ENCODE results near the gene OR2AE1.

Gene OR2AE1

DNA sequence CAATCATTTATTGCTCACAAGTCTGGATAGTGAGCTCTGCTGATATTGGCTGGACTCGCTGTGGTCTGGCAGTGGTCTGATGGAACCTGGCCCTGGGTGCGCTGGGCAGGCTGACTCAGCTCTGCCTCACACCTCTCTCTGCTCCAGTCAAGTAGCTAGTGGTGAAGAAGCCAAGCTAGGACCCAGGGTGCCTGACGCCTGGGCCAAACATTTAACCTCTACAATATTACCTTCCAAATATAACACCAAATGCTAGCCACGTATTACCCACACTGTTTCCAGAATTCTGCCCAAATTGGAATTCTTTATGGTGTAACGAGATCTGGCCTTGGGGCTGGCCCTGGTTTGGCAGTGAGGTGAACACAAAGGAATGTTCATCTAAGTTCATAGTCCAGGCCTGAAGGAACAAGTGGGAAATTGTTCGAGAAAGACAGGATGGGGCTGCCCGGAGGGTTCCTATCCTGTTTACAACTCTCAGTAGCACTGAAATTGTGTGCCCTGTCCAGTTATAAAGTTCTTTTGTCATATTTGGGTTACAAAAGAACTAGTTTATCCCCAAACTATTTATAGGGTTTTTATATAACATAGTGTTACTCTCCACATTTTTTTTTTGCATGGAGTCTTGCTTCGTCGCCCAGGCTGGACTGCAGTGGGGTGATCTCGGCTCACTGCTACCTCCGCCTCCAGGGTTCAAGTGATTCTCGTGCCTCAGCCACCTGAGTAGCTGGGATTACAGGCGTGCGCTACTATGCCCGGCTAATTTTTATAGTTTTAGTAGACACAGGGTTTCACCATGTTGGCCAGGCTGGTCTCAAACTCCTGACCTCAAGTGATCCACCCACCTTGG lies 16.3 kb downstream of the OR2AE1 start:
- peak; percentile 62 for DNase-seq (ENCODE audit: low spot score)

DNA sequence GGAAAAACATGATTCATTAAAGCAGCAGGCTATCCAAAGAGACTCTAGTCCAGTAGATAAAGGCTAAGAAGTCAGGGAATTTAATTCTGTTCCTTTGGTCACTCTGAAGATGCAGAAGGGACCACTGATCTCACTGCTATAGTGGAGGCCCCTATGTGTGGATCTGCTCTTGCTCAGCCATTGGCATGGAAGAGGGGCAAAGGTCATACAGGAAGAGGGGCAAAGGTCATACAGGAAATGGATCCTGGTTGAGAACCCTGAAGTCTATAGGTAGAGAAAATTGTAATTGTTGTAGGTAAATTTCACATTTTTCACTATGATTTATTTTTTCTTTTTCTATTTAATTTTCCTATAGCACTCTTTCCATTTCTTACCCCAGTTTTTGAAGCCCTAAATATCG lies 21.6 kb downstream of the OR2AE1 start:
- no peak for DNase-seq (ENCODE audit: low spot score)

DNA sequence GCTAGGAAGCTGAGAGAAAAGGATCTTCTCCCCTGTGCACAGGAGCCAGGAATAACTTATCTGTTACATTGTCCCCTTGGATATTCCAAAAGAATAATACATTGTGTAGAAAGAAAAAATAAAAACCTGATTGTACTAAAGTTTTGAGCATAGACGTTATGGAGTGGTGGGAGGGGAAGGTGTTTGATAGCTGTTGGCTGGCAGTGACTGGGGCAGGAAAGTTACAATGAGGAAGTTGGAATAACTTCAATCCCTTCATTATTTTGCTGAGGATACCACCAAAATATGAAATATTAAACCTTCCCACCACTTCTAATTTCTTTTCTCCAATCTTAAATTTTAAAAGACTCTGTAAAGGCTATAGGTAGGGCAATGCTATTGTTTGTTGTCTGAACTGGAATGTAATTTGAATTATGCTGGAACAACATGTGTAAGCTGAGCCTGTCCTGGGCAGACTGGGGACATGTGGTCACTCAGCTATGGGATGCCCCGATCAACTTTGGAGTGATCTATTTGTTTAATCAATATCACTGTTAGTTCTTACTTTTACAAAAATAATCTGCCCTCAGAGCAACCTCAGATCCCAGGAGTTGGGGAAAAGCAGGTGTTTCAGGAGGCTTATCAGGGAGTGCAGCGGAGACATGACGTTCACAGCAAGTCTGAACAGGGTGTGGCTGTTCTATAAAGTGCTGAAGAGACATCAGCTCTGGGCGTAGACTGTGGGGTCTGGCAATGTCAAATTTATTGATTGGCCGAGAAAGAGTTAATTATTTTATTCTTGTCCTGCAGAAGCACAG lies 28.2 kb downstream of the OR2AE1 start:
- DNase-seq (ENCODE audit: low spot score), result no peak

DNA sequence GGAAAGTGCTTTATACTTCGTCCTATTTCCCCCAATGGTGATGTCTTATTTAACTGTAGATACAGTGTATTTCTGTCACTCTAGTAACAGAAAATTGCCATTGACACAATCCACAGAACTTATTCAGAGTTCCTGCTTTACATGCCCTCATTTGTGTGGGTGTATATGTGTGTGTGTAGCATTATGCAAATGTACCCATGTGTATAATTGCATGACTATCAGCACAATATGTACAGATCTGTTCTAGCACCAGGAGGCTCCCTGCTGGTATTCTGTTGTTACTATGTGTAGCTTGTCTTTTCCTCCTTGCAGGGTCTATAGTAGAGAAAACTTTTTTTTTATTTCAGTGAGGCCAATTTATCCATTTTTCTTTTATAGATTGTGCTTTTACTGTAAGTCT lies 32.5 kb downstream of the OR2AE1 start:
- DNase-seq (ENCODE audit: low spot score), result no peak

DNA sequence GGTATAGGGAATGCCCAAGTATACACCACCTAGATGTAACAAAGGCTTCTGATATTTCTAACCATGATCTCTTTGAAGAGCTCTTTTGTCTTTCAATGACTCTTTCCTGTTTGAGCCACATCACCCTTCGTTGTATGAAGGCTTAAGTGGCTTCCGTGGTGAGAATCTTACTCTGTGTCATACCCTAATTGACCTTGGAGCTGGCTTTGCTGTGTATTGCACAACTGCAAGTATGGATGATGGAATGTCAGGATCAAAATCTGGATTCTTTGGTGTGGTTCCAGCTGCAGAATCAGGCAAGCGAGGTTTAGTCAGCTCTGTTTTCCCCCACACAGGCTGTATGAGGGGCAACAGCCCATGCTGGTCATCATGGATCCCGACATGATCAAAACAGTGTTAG lies 33.0 kb downstream of the OR2AE1 start:
- DNase-seq (ENCODE audit: low spot score), result no peak

DNA sequence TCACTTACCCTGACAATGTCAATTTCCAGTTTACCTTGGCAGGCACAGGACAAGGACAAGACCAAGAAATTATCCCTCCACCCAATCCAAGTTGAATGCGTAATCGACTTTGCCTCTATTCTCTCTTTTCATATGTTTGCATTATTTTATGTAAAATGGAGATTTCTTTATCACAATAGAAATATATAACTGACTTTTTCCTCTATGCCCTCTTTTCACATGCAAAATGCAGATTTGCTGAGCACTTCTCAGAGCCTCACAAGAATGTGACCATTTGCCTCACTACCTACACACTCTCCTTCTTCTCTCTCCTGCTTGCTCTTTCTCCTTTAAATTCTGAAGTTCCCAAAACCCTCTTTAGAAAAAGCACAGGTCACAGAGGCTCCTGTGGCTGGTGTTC lies 33.9 kb downstream of the OR2AE1 start:
- no peak for DNase-seq (ENCODE audit: low spot score)

DNA sequence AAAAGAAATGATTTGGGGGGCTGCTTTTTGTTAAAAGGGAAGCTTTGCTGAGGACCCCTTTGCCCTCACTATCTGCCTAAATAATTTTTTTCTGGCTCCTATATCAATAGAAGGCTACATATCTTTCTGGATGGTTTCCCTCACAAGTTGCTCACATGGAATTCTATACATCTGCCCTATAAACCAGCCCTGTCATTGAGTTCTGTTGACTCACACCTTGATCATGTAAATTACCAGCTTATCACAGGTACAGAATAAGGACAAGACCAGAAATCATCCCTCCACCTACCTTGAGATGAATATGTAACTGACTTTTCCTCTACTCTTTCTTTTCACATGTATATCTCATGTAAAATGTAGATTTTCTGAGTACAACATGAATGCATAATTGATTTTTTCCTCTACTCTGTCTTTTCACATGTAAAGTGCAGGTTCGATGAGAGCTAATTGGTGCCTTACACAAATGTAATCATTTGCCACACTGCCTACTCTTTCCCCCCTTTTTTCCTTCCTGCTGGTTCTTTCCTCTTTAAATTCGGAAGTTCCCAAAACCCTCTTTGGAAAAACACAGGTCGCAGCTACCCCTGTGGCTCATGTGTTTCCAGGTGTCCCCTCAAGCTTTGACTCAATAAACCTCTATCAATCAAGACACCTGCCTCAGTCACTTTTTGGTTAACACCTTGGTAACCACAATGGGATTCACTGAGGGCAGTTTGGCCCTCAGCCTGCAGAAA lies 36.5 kb downstream of the OR2AE1 start:
- DNase-seq (ENCODE audit: low spot score), result no peak

DNA sequence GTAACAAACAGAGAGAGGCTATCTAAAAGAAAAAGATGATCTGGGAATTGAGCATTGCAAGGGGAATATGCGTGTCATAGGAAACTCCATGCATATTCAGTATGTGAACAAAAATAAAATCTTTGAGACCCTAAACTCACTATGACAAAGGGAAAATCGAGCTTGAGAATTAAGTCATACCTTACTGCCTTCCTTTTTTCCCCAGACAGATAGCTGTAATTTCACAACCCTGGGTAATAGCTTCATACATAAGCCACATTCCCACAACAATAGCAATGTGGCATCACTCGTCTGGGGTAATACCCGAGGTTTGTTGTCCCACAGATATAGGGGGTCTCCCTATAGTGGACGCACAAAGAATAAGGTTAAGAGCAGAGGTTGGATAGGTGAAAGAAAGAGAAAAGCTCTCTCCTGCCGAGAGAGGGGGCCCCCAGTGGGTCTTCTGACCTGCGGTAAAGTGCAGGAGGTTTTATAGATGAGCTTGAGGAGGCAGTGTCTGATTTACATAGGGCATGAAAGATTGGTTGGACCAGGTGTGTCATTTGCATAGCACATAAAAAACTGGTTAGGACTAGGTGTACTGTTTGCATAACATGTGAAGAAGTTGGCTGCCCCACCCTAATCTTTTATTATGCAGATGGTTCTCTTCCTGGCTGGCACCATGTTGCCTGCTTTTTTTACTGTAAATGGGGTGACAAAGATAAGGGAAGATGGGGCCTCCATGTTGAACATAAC lies 37.4 kb downstream of the OR2AE1 start:
- DNase-seq (ENCODE audit: low spot score), result no peak

DNA sequence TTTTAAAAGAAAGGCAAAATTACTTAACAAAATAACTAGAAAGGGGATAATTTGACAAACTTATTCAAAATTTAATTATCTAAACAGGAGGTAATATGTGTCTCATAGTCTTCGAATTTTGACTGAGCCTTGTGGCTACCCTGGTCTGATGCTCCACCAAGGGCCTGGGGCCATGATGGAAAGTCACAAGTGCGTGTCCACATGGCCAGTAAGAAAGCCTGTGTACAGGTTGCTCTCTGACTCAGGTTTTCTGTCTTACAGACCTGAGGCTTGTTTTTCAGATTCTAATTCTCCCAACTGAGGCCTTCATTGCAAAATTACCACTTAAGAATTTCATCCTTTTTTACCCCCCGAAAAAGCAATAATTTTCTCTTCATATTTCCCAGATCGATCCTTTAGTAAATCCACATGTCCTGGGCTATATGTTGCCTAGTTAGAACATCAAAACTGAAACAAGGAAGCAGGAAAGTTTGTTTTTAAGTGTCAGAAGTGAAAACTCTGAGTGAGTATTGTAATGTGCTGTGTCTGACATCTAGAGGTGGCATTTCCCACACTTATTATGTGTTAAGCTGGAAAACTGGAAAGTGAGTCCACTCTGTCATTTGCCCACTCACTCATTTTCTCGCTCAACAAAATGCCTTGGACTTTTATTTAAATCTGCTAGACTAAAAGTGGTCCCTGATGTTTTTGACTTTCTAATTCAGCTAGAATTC lies 39.0 kb downstream of the OR2AE1 start:
- DNase-seq (ENCODE audit: low spot score), result no peak

DNA sequence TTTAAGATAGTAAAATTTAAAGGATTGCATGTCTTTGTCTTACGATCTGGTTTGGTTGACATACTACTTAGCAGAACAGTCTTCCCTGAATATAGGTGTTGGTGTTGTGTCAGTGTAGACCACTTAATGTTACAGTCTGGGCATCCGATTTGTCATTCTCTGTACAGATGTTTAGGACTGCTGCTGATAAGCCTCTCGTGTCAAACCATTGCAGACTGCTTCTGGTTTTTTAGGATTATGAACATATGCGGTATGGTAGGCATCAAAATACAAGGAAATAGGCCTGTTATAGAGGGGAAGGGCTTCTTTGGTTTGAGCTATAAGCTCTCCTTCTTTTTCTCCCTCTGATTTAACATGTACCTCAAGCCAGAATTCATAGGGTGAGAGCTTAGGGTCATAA lies 41.6 kb downstream of the OR2AE1 start:
- DNase-seq (ENCODE audit: low spot score), result no peak

DNA sequence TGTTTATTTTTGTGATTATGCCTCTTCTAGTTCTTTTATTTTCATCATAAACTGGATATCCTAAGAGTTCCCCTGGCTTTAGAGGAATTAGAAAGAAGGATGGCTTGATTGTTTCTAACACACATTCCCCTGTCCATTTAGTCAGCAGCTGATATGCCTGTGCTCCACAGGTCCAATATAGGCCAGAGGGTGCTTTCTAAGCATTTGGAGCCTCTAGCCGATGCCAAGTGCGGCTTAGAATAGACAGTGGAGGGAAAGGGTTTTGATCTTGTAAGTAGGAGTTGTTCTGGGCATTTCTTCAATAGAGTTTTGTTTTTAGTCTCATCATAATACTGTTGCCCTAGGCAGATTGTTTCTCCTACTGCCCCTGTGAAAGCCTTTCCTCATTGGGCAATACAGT lies 42.5 kb downstream of the OR2AE1 start:
- no peak for DNase-seq (ENCODE audit: low spot score)

DNA sequence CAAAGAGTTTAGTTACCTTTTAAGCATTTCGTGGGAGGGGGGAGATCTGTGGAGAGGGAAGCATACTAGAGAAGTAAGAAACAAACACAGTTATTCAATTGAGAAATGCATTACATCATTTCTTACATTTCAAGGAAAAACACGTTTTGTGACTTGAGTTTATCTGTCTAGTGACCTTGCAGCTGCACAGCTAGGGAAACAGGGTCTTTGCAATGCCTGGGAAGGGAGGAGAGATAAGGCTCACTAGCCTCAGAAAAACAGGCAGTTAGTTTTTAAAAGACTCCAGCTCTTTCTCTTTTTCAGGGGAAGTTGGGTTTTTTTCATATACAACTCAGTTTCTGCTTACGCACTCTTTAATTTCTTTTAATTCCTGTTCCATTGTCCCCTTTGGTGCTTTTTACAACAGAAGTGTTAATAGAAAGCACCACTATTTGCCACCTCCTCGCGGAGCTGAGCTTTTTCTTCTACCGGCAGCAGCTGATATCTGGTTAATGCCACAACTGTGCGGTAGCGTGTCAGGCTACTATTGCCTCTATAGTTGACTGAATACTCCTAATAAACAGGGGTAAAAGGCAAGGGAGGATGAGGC lies 43.5 kb downstream of the OR2AE1 start:
- no peak for DNase-seq (ENCODE audit: low spot score)

DNA sequence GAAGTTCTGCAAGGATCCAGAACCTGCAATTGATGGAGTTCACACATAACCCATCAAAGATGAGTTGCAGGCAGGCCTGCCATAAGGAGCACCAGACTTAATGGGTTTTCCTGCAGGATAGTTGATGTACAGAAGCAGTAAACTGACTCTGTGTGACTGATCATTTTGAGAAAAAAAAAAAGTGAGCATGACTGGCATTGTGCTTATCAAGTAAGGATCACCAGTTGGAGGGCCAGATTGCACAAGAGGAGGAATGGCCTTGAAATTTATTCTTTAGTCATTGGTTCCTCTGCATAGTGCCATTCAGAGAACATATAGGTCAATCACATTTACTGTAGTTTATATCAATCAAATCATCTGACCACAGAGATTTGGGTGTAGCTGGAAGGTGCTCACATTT lies 45.2 kb downstream of the OR2AE1 start:
- no peak for DNase-seq (ENCODE audit: low spot score)

DNA sequence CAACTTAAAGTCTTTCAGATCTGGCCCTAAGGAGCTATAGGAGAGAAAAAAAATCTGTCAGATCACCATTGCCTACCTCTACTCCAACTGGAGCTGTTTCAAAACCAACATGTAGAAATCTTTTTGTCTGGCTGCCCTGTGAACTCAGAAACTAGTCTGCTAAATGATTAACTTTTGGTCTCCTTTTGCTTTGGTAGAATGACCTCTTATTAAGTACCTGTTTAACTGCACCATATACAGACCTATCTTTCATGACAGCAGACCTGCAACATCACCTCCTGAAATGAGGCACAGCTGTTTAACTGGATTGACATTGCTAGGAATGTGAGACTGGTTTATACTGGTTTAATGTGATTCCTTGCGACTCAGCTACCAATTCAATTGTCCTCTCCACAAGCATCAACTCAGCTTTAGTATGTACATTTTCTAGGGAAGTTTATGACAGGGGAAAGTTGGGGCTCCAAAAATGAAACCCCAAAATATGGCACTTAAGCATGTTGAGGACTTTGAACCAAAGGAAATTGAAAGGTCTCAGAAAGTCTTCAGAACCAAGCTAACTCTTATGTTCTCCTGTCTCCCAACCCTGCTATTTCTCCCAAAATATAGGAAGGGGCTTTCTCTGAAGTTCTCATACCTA lies 47.2 kb downstream of the OR2AE1 start:
- DNase-seq (ENCODE audit: low spot score), result peak; percentile 49

DNA sequence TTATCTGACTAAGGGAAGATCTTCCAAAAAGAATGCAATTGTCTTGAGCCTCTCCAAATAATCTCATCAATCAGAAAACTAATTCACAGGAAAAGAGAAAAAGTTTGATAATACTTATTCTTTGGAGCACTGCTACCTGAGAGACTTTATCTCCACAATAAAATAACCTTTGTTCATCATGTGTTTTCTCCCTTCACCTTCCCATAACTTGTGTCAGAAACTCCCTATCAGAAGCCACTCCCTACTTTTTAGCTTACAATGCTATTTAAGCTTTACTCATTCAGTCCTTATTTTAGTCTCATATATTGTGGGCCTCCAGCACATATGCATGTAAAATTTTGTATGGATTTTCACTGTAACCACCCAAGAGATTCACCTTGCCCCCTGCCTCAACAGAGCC lies 48.0 kb downstream of the OR2AE1 start:
- DNase-seq (ENCODE audit: low spot score), result no peak

DNA sequence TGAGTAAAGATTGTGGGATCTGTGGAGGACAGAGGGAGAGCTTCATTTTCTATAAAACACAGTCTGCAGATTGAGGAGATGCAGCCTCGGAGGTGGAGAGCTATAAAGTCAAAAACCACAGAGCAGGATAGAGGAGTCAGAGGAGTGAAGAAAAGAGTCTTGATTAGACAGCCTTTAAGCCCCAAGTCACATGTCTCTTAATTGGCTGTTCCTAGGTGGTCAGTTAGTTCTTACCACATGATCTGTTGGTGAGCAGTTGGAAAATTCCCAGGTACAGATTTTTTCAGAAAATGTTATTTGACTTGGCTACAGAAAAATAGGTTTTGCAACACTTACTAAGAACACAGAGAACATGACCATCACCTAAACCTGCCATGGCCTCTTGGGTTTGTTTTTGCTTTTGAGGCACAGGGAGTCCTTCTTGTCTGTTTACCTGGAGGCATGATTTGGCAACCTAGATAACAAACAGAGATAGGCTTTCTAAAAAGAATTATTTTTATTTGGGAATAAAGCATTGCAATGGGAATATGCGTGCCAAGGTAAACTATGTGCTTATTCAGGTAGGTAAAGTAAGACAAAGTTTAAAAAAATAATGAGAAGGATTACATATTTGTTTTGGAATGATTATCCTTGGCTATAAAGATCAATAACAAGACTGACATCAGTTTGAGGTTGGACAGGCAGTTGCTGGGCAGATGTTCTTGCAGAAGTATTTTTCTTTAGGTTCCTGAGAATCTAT lies 49.6 kb downstream of the OR2AE1 start:
- peak; percentile 35 for DNase-seq (ENCODE audit: low spot score)
